Measurements from ENCODE around the gene LGALS7. TPM values are rescaled to one million over a fixed set of nuclear protein-coding genes. Genes with fewer than 3 reads are reported as not detected.
"Not testable (repeated sequence)": the region's sequence is repeated elsewhere in the genome, so short reads cannot be mapped to it uniquely, and the experiment has no call there.

LGALS7 gene
- polyA plus RNA-seq, 3 donors, result not detected

DNA sequence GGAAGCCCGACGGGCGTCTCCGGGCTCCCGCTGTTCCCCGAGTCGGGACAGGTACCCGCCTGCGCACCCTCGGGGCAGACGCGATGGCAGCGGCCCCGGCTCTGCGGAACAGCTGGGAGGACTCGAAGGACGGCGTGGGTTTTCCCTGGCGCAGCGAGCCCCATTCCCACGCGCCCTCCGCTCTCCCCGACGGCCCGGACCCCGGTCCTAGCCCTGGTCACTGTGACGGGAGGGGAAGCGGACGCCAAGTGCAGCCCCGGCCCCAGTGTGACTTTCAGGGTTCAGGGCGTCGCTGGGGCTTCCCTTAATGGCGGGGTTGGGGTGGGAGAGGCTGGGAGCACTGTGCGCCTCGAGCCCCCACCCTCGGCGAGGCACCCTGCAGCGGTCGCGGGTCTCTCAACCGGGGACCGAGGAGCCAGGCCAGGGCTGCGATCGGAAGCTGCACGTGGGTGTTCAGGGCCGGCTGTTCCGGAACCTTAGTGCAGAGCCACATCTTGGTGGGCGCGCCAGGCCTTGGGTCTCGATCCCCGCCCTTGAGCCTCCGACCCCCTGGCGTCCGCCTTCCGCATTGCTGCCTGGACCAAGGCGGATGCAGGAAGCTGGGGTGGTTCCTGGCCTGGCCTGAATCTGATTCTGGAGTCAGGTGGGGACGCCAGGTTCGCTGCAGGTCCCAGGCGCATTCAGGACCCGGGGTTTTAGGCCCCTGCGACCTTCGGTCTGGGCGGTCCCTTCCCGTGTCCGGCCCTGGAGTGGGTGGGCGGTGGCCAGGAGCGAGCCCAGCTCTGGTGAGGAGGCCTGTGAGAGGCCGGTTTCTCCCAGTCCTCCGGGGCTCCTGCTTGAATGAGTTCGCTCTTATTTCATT, 19.2 kb upstream of the LGALS7 start:
- H4K20me1 ChIP-seq (ENCODE audit: insufficient read depth, low read length), result no peaks in the 10 kb centered on the region
- peaks cover 0 to 7% (median 1%) of the 10 kb centered on the region in 7 donors for H3K9me3 Mint-ChIP-seq
- no peaks in the 10 kb centered on the region for H3K36me3 ChIP-seq (replicated peaks in 1 of 2; ENCODE audit: control insufficient read depth in 1 of 2, insufficient read depth in 2 of 2, low read length in 2 of 2)
- H3K27ac Mint-ChIP-seq, result no peak overlapping the region
- H3K27me3 ChIP-seq (ENCODE audit: control insufficient read depth in 2 of 2, insufficient read depth in 2 of 2, low read length in 2 of 2), result no peaks in the 10 kb centered on the region
- TF ChIP-seq, protein P1, sequence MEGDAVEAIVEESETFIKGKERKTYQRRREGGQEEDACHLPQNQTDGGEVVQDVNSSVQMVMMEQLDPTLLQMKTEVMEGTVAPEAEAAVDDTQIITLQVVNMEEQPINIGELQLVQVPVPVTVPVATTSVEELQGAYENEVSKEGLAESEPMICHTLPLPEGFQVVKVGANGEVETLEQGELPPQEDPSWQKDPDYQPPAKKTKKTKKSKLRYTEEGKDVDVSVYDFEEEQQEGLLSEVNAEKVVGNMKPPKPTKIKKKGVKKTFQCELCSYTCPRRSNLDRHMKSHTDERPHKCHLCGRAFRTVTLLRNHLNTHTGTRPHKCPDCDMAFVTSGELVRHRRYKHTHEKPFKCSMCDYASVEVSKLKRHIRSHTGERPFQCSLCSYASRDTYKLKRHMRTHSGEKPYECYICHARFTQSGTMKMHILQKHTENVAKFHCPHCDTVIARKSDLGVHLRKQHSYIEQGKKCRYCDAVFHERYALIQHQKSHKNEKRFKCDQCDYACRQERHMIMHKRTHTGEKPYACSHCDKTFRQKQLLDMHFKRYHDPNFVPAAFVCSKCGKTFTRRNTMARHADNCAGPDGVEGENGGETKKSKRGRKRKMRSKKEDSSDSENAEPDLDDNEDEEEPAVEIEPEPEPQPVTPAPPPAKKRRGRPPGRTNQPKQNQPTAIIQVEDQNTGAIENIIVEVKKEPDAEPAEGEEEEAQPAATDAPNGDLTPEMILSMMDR (IDR thresholded peaks at IDR 0.05), result peak; percentile 71
- intact Hi-C loops (cut with micrococcal nuclease), result no loop called here
- peak overlapping the region; percentile 76 to 78 for H3K4me3 Mint-ChIP-seq
- peak overlapping the region; percentile 36 to 73 (median 59) for H3K4me3 ChIP-seq (replicated peaks in 1 of 3; ENCODE audit: low read depth in 2 of 3, low read length in 3 of 3)
- H3K4me1 ChIP-seq (ENCODE audit: control insufficient read depth in 1 of 2, insufficient read depth in 2 of 2, low read length in 2 of 2), result peaks cover 9% of the 10 kb centered on the region in 2 donors
- peak overlapping the region; percentile 85 for H3K4me2 ChIP-seq (replicated peaks; ENCODE audit: extremely low read depth, low read length, poor library complexity, severe bottlenecking)
- H3K27ac ChIP-seq (ENCODE audit: low read depth in 1 of 2, low read length in 2 of 2), result no peak overlapping the region
- no peaks in the 10 kb centered on the region for H3K9me3 ChIP-seq (replicated peaks in 1 of 2; ENCODE audit: control insufficient read depth in 1 of 2, insufficient read depth in 1 of 2, low read length in 2 of 2)
- DNase-seq, result peak; percentile 36 to 40 (median 40)
- WGBS (ENCODE audit: insufficient coverage), result 2% methylated on average over 51 of the region's 71 CpGs
- peaks cover 0 to 10% (median 3%) of the 10 kb centered on the region in 3 donors for H3K27me3 Mint-ChIP-seq (ENCODE audit: low read depth in 3 of 3)
- peaks cover 7% of the 10 kb centered on the region for H3K4me1 Mint-ChIP-seq
- H2AFZ ChIP-seq (ENCODE audit: insufficient read depth, low read depth, low read length, poor library complexity, severe bottlenecking), result peak overlapping the region; percentile 90
- no peaks in the 10 kb centered on the region for H3K79me2 ChIP-seq (ENCODE audit: insufficient read depth, low read length)
- H3K9ac ChIP-seq (ENCODE audit: insufficient read depth, low read length, poor library complexity, severe bottlenecking), result peak overlapping the region; percentile 21
- H3K36me3 Mint-ChIP-seq, result no peaks in the 10 kb centered on the region

DNA sequence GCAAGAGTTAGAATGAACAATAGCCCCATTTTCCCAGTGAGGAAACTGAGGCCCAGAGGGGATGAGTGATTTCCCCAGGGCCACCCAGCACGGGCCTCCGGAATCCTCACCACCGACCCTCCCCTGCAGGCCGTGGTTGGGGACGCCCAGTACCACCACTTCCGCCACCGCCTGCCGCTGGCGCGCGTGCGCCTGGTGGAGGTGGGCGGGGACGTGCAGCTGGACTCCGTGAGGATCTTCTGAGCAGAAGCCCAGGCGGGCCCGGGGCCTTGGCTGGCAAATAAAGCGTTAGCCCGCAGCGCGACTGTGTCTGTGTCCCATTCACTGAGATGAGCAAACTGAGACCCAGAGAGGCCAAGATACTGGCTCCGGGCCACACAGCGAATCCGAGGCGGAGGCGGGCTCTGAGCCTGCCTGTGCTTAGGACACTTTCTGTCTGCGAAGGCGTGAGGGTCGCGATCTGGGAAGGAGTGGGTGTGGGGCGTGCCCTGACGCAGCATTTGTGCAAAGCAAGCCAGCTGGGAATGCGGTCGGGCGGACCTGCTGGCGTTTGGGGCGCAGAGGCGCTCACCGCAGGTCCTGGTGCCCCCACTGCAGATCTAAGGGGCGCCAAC, 18.2 kb upstream of the LGALS7 start:
- no CpG with 5 or more reads among the region's 40 CpGs for WGBS (ENCODE audit: insufficient coverage)
- H4K20me1 ChIP-seq (ENCODE audit: insufficient read depth, low read length); H3K36me3 ChIP-seq (replicated peaks in 1 of 2; ENCODE audit: control insufficient read depth in 1 of 2, insufficient read depth in 2 of 2, low read length in 2 of 2); H3K27ac ChIP-seq (ENCODE audit: low read depth in 1 of 2, low read length in 2 of 2); H3K4me2 ChIP-seq (replicated peaks; ENCODE audit: extremely low read depth, low read length, poor library complexity, severe bottlenecking); H2AFZ ChIP-seq (ENCODE audit: insufficient read depth, low read depth, low read length, poor library complexity, severe bottlenecking); H3K27ac Mint-ChIP-seq; H3K9me3 ChIP-seq (replicated peaks in 1 of 2; ENCODE audit: control insufficient read depth in 1 of 2, insufficient read depth in 1 of 2, low read length in 2 of 2); H3K4me1 ChIP-seq (ENCODE audit: control insufficient read depth in 1 of 2, insufficient read depth in 2 of 2, low read length in 2 of 2); H3K9me3 Mint-ChIP-seq; H3K27me3 ChIP-seq (ENCODE audit: control insufficient read depth in 2 of 2, insufficient read depth in 2 of 2, low read length in 2 of 2); H3K79me2 ChIP-seq (ENCODE audit: insufficient read depth, low read length); DNase-seq; H3K9ac ChIP-seq (ENCODE audit: insufficient read depth, low read length, poor library complexity, severe bottlenecking); H3K4me1 Mint-ChIP-seq; H3K36me3 Mint-ChIP-seq; H3K4me3 Mint-ChIP-seq; intact Hi-C loops (cut with micrococcal nuclease); H3K27me3 Mint-ChIP-seq (ENCODE audit: low read depth in 3 of 3): not testable (repeated sequence)
- peak overlapping the region; percentile 14 to 32 (median 30) for H3K4me3 ChIP-seq (replicated peaks in 1 of 3; ENCODE audit: low read depth in 2 of 3, low read length in 3 of 3)

DNA sequence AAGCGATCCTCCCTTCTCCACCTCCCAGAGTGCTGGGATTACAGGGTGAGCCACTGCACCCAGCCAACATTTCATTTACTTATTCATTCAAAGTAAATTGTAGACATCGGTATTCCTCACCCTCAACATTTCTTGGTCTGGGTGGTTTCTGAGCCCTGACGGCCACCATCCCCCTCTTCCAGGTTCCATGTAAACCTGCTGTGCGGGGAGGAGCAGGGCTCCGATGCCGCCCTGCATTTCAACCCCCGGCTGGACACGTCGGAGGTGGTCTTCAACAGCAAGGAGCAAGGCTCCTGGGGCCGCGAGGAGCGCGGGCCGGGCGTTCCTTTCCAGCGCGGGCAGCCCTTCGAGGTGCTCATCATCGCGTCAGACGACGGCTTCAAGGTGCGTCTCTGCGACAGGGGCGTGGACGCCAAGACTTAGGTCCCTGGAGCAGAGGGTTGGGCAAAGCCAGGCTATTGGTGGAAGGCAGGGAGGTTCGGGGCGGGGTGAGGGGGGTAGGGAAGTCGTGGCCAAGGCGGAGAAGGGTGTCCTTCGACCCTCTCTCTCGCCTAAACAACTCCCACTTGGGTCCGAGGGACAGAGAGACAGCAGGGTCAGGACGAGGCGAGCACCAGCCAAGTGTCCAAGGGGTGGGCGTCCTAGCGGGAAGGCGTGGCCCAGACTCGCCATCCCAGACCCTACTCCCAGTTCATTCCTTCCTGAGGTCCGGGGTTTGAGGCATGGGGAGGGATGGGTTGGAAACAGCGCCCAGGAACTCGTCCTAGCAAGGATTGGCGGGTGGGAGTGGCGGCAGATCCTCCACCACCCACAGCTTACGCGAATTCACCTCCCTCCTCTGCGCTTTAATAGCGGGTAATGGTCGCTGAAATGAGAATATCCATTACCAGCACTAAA, 17.4 kb upstream of the LGALS7 start:
- intact Hi-C loops (cut with micrococcal nuclease); H3K79me2 ChIP-seq (ENCODE audit: insufficient read depth, low read length); H3K27me3 Mint-ChIP-seq (ENCODE audit: low read depth in 3 of 3); DNase-seq; H3K4me1 ChIP-seq (ENCODE audit: control insufficient read depth in 1 of 2, insufficient read depth in 2 of 2, low read length in 2 of 2); H3K9me3 Mint-ChIP-seq; H3K4me2 ChIP-seq (replicated peaks; ENCODE audit: extremely low read depth, low read length, poor library complexity, severe bottlenecking); H3K36me3 Mint-ChIP-seq; H3K4me3 Mint-ChIP-seq; H3K4me1 Mint-ChIP-seq; H3K27me3 ChIP-seq (ENCODE audit: control insufficient read depth in 2 of 2, insufficient read depth in 2 of 2, low read length in 2 of 2); H3K9ac ChIP-seq (ENCODE audit: insufficient read depth, low read length, poor library complexity, severe bottlenecking); H3K27ac Mint-ChIP-seq; H3K36me3 ChIP-seq (replicated peaks in 1 of 2; ENCODE audit: control insufficient read depth in 1 of 2, insufficient read depth in 2 of 2, low read length in 2 of 2); H3K27ac ChIP-seq (ENCODE audit: low read depth in 1 of 2, low read length in 2 of 2); H2AFZ ChIP-seq (ENCODE audit: insufficient read depth, low read depth, low read length, poor library complexity, severe bottlenecking); H4K20me1 ChIP-seq (ENCODE audit: insufficient read depth, low read length); H3K9me3 ChIP-seq (replicated peaks in 1 of 2; ENCODE audit: control insufficient read depth in 1 of 2, insufficient read depth in 1 of 2, low read length in 2 of 2): not testable (repeated sequence)
- 100% methylated on average over 1 of the region's 49 CpGs for WGBS (ENCODE audit: insufficient coverage)
- peak overlapping the region; percentile 14 to 32 (median 30) for H3K4me3 ChIP-seq (replicated peaks in 1 of 3; ENCODE audit: low read depth in 2 of 3, low read length in 3 of 3)
